22Rv1 (cell line): Measurements from ENCODE around the gene OLIG2.

Experiments used
- H3K27ac ChIP-seq: fragments of 450-650 bp; 2 replicates; pipeline ENCODE4 v1.5.1; 2017
- ZFX ChIP-seq: fragments of 450-650 bp; IDR thresholded peaks from 2 replicates; pipeline ENCODE4 v1.6.1; 2017; ENCODE audit warnings: antibody characterized with exemption, borderline replicate concordance
- TF ChIP-seq, protein P1 (sequence below): fragments of 450-650 bp; IDR thresholded peaks from 2 replicates; pipeline ENCODE4 v1.5.1; 2017; ENCODE audit warnings: mild to moderate bottlenecking

The OLIG2 gene

DNA sequence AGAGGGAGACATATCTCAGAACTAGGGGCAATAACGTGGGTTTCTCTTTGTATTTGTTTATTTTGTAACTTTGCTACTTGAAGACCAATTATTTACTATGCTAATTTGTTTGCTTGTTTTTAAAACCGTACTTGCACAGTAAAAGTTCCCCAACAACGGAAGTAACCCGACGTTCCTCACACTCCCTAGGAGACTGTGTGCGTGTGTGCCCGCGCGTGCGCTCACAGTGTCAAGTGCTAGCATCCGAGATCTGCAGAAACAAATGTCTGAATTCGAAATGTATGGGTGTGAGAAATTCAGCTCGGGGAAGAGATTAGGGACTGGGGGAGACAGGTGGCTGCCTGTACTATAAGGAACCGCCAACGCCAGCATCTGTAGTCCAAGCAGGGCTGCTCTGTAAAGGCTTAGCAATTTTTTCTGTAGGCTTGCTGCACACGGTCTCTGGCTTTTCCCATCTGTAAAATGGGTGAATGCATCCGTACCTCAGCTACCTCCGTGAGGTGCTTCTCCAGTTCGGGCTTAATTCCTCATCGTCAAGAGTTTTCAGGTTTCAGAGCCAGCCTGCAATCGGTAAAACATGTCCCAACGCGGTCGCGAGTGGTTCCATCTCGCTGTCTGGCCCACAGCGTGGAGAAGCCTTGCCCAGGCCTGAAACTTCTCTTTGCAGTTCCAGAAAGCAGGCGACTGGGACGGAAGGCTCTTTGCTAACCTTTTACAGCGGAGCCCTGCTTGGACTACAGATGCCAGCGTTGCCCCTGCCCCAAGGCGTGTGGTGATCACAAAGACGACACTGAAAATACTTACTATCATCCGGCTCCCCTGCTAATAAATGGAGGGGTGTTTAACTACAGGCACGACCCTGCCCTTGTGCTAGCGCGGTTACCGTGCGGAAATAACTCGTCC is 1.3 kb upstream of the OLIG2 start:
- H3K27ac ChIP-seq, result no peak overlapping the region
- TF ChIP-seq, protein P1, sequence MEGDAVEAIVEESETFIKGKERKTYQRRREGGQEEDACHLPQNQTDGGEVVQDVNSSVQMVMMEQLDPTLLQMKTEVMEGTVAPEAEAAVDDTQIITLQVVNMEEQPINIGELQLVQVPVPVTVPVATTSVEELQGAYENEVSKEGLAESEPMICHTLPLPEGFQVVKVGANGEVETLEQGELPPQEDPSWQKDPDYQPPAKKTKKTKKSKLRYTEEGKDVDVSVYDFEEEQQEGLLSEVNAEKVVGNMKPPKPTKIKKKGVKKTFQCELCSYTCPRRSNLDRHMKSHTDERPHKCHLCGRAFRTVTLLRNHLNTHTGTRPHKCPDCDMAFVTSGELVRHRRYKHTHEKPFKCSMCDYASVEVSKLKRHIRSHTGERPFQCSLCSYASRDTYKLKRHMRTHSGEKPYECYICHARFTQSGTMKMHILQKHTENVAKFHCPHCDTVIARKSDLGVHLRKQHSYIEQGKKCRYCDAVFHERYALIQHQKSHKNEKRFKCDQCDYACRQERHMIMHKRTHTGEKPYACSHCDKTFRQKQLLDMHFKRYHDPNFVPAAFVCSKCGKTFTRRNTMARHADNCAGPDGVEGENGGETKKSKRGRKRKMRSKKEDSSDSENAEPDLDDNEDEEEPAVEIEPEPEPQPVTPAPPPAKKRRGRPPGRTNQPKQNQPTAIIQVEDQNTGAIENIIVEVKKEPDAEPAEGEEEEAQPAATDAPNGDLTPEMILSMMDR, result no peak
- no peak for TF ChIP-seq ZFX

DNA sequence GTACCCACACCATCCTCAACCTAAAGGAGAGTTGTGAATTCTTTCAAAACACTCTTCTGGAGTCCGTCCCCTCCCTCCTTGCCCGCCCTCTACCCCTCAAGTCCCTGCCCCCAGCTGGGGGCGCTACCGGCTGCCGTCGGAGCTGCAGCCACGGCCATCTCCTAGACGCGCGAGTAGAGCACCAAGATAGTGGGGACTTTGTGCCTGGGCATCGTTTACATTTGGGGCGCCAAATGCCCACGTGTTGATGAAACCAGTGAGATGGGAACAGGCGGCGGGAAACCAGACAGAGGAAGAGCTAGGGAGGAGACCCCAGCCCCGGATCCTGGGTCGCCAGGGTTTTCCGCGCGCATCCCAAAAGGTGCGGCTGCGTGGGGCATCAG is 638 bp upstream of the OLIG2 start:
- TF ChIP-seq ZFX, result no peak
- TF ChIP-seq, protein P1, result no peak
- no peak overlapping the region for H3K27ac ChIP-seq

DNA sequence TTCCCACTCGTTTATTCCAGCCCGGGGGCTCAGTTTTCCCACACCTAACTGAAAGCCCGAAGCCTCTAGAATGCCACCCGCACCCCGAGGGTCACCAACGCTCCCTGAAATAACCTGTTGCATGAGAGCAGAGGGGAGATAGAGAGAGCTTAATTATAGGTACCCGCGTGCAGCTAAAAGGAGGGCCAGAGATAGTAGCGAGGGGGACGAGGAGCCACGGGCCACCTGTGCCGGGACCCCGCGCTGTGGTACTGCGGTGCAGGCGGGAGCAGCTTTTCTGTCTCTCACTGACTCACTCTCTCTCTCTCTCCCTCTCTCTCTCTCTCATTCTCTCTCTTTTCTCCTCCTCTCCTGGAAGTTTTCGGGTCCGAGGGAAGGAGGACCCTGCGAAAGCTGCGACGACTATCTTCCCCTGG is 716 bp downstream of the OLIG2 start:
- no peak overlapping the region for H3K27ac ChIP-seq
- no peak for TF ChIP-seq ZFX
- TF ChIP-seq, protein P1, result no peak

DNA sequence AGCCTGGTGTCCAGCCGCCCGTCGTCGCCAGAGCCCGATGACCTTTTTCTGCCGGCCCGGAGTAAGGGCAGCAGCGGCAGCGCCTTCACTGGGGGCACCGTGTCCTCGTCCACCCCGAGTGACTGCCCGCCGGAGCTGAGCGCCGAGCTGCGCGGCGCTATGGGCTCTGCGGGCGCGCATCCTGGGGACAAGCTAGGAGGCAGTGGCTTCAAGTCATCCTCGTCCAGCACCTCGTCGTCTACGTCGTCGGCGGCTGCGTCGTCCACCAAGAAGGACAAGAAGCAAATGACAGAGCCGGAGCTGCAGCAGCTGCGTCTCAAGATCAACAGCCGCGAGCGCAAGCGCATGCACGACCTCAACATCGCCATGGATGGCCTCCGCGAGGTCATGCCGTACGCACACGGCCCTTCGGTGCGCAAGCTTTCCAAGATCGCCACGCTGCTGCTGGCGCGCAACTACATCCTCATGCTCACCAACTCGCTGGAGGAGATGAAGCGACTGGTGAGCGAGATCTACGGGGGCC is 1.2 kb downstream of the OLIG2 start:
- no peak overlapping the region for H3K27ac ChIP-seq
- TF ChIP-seq ZFX, result no peak
- TF ChIP-seq, protein P1, result no peak

DNA sequence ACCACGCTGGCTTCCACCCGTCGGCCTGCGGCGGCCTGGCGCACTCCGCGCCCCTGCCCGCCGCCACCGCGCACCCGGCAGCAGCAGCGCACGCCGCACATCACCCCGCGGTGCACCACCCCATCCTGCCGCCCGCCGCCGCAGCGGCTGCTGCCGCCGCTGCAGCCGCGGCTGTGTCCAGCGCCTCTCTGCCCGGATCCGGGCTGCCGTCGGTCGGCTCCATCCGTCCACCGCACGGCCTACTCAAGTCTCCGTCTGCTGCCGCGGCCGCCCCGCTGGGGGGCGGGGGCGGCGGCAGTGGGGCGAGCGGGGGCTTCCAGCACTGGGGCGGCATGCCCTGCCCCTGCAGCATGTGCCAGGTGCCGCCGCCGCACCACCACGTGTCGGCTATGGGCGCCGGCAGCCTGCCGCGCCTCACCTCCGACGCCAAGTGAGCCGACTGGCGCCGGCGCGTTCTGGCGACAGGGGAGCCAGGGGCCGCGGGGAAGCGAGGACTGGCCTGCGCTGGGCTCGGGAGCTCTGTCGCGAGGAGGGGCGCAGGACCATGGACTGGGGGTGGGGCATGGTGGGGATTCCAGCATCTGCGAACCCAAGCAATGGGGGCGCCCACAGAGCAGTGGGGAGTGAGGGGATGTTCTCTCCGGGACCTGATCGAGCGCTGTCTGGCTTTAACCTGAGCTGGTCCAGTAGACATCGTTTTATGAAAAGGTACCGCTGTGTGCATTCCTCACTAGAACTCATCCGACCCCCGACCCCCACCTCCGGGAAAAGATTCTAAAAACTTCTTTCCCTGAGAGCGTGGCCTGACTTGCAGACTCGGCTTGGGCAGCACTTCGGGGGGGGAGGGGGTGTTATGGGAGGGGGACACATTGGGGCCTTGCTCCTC is 1.9 kb downstream of the OLIG2 start:
- H3K27ac ChIP-seq, result no peak overlapping the region
- TF ChIP-seq, protein P1, result no peak
- no peak for TF ChIP-seq ZFX

DNA sequence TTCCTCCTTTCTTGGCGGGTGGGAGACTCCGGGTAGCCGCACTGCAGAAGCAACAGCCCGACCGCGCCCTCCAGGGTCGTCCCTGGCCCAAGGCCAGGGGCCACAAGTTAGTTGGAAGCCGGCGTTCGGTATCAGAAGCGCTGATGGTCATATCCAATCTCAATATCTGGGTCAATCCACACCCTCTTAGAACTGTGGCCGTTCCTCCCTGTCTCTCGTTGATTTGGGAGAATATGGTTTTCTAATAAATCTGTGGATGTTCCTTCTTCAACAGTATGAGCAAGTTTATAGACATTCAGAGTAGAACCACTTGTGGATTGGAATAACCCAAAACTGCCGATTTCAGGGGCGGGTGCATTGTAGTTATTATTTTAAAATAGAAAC is 2.5 kb downstream of the OLIG2 start:
- TF ChIP-seq, protein P1, result no peak
- no peak for TF ChIP-seq ZFX
- H3K27ac ChIP-seq, result no peak overlapping the region
